ENCODE data around the gene IER3.

Gene IER3

GRCh38 chr6:30747902-30748769 lies 3.8 kb upstream of the IER3 start:
- DNase-seq (ENCODE audit: low spot score) = no peak

GRCh38 chr6:30747300-30747687 lies 2.9 kb upstream of the IER3 start:
- DNase-seq (ENCODE audit: low spot score) = no peak

GRCh38 chr6:30743099-30744053 lies 971 bp downstream of the IER3 start:
- DNase-seq (ENCODE audit: low spot score) = no peak

GRCh38 chr6:30742316-30743098 lies 1.8 kb downstream of the IER3 start, which contains the start of gene FLOT1:
FLOT1 (minus strand) TSS chr6:30742687; CDS start chr6:30742189, 498 bp downstream.
- DNase-seq (ENCODE audit: low spot score) = no peak

GRCh38 chr6:30741789-30742315 lies 2.5 kb downstream of the IER3 start:
- DNase-seq (ENCODE audit: low spot score) = no peak

GRCh38 chr6:30741063-30741779 lies 3.1 kb downstream of the IER3 start:
- DNase-seq (ENCODE audit: low spot score) = no peak

GRCh38 chr6:30740540-30740870 lies 3.8 kb downstream of the IER3 start:
- DNase-seq (ENCODE audit: low spot score) = no peak

- DNase-seq (ENCODE audit: low spot score) = no peak
Observed at GRCh38 chr6:30738532-30738931, 5.8 kb downstream of the IER3 start.

- DNase-seq (ENCODE audit: low spot score) = no peak
Observed at GRCh38 chr6:30735668-30736314, 8.6 kb downstream of the IER3 start.

- DNase-seq (ENCODE audit: low spot score) = no peak
Observed at GRCh38 chr6:30732237-30732943, 12.0 kb downstream of the IER3 start.

- DNase-seq (ENCODE audit: low spot score) = no peak
Observed at GRCh38 chr6:30730601-30731435, 13.5 kb downstream of the IER3 start.

GRCh38 chr6:30727920-30728553 lies 16.3 kb downstream of the IER3 start:
- no peak for DNase-seq (ENCODE audit: low spot score)

- DNase-seq (ENCODE audit: low spot score) = no peak
Observed at GRCh38 chr6:30726506-30727413, 17.6 kb downstream of the IER3 start.

GRCh38 chr6:30725713-30726505 lies 18.4 kb downstream of the IER3 start:
- no peak for DNase-seq (ENCODE audit: low spot score)

GRCh38 chr6:30724906-30725667 lies 19.3 kb downstream of the IER3 start:
- no peak for DNase-seq (ENCODE audit: low spot score)
